HAP-1 (cell line): ENCODE measurements around the gene TMEFF2.

ENCODE experiments used
- DNase-seq, 2 experiments: peaks; one replicate each; pipeline ENCODE4 v3.0.0-alpha.2; 2016 to 2020; ENCODE audit warnings: low spot score in 2 of 2
- H3K27me3 ChIP-seq: fragments of 250-450 bp; sonication (Bioruptor Pico); 2 replicates; pipeline ENCODE4 v1.5.1; 2020; ENCODE audit warnings: low read depth, mild to moderate bottlenecking, moderate library complexity
- H3K36me3 ChIP-seq: fragments of 250-450 bp; sonication (Bioruptor Pico); replicated peaks from 2 replicates; pipeline ENCODE4 v1.5.1; 2020; ENCODE audit warnings: mild to moderate bottlenecking
- H3K4me1 ChIP-seq: fragments of 250-450 bp; sonication (Bioruptor Pico); 2 replicates; pipeline ENCODE4 v1.5.1; 2020; ENCODE audit warnings: mild to moderate bottlenecking
- H3K4me3 ChIP-seq: fragments of 250-450 bp; sonication (Bioruptor Pico); 2 replicates; pipeline ENCODE4 v1.5.1; 2020; ENCODE audit warnings: mild to moderate bottlenecking, moderate library complexity
- H3K9me3 ChIP-seq: fragments of 250-450 bp; sonication (Bioruptor Pico); 2 replicates; pipeline ENCODE4 v1.5.1; 2020; ENCODE audit warnings: mild to moderate bottlenecking, moderate library complexity
- in situ Hi-C: fragments of 300-500 bp; cut with MboI; formaldehyde crosslinking; loops from 3 replicates; pipeline ENCODE4 v1.14.3; 2020; ENCODE audit warnings: low sequenced_read_pairs, inconsistent platforms, mixed read lengths

TMEFF2 gene

DNA sequence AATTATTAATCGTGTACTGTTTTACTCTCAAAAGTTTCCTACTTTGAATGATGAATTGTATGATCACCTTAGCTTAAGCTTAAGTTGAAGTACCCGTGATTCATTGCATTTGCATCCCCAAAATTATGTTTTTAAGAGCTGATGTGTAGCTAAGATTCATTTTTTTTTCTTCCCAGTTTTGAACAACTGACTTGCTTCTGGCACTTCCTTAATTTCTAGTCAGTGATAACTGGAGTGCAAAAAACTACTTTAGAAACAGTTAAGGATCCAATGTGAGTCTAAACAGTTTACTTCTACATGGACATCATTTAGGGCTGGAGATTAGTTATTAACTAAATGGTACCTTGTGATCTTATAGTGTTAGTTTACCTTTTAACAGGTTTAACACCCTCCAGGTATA is 223.9 kb downstream of the TMEFF2 start:
- H3K4me1 ChIP-seq, result no peaks in the 10 kb centered on the region
- H3K27me3 ChIP-seq, result no peaks in the 10 kb centered on the region
- no peak overlapping the region for H3K4me3 ChIP-seq
- no peaks in the 10 kb centered on the region for H3K36me3 ChIP-seq
- no peak for DNase-seq
- no peaks in the 10 kb centered on the region for H3K9me3 ChIP-seq
- in situ Hi-C loops, result no loop called here

DNA sequence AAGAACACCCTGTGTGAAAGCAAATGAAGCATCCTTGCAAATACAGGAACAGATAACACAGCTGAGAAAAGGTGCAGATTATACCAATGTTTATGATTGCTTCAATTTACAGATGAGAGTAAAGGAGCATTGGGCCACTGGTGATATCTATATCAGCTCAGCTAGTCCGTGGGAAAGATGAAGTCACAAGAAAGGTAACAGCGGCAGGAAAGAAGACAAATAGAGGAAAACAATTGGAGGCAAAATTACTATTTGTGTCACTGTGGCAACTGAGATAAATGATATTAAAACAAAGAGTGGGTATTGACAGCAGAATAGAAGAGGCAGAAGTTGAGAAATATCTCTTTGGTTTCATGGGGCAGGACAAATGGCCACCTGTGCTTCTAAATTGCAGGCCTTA is 226.6 kb downstream of the TMEFF2 start:
- Histone ChIP-seq H3K9me3 (no peaks in the 10 kb centered on the region), H3K4me1 (no peaks in the 10 kb centered on the region), H3K4me3 (no peak overlapping the region), H3K27me3 (no peaks in the 10 kb centered on the region), H3K36me3 (no peaks in the 10 kb centered on the region)
- in situ Hi-C loops, result no loop called here
- no peak for DNase-seq

DNA sequence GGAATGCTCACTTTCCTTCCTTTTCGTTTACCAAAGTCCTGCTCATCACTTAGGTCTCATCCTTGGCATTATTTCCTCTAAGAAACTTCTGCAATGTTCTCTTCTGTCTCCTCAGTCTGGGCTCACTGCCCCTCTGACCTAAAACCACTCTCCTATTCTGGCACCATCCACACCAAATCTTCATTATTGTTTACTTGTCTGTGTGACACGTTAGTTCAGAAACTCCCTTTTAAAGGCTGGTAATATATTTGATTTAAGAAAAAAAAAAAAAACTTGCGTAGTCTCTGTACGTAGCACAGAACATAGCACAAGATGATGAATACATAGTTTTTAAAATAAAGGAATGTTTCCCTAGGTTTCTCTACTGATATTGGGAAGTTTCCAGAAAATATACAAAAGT is 229.0 kb downstream of the TMEFF2 start:
- Histone ChIP-seq H3K4me3 (no peak overlapping the region), H3K36me3 (no peaks in the 10 kb centered on the region), H3K4me1 (no peaks in the 10 kb centered on the region), H3K9me3 (no peaks in the 10 kb centered on the region), H3K27me3 (no peaks in the 10 kb centered on the region)
- no peak for DNase-seq
- in situ Hi-C loops, result no loop called here

DNA sequence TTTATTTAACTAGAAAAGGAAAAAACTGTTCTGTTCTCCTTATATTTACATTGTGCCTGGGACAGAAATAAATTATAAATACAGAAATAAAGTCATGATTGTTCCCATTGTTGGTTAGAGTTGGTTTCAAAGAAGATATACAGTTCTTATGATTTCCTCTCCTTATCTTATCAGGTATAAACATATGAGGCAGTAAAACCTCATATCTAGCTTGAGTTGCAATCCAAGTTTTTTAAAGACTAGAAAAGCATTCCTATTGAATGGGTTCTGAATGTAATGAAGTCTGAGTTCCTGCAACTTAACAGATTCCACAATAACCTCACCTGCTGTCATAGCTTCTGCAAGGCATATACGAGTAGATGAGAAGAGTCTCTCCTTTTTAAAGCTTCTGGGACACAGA is 233.2 kb downstream of the TMEFF2 start:
- Histone ChIP-seq H3K9me3 (no peaks in the 10 kb centered on the region), H3K36me3 (no peaks in the 10 kb centered on the region), H3K4me3 (no peak overlapping the region), H3K27me3 (no peaks in the 10 kb centered on the region), H3K4me1 (peaks cover 7% of the 10 kb centered on the region)
- in situ Hi-C loops, result no loop called here
- DNase-seq, result no peak

DNA sequence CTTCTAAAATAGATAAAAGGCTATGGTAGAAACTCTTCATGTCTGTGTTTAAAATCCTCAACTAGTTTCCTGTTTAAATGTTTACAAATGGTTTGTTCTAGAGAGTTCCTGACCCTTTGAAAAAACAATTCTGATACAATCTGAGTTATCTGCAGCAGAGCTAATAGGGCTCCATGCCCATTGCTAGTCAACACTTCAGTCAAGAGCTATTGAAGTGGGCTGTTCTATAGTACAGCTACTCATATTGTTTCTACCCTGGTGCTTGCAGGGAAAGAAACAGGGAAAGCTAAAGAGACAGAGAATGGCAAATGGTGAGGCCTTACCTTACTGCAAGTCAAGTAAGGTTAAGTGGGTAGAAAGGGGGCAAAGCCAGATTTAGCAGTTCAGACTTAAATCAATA is 235.5 kb downstream of the TMEFF2 start:
- DNase-seq, result no peak
- H3K36me3 ChIP-seq, result no peaks in the 10 kb centered on the region
- in situ Hi-C loops, result no loop called here
- H3K9me3 ChIP-seq, result no peaks in the 10 kb centered on the region
- peaks cover 12% of the 10 kb centered on the region for H3K4me1 ChIP-seq
- no peak overlapping the region for H3K4me3 ChIP-seq
- no peaks in the 10 kb centered on the region for H3K27me3 ChIP-seq

DNA sequence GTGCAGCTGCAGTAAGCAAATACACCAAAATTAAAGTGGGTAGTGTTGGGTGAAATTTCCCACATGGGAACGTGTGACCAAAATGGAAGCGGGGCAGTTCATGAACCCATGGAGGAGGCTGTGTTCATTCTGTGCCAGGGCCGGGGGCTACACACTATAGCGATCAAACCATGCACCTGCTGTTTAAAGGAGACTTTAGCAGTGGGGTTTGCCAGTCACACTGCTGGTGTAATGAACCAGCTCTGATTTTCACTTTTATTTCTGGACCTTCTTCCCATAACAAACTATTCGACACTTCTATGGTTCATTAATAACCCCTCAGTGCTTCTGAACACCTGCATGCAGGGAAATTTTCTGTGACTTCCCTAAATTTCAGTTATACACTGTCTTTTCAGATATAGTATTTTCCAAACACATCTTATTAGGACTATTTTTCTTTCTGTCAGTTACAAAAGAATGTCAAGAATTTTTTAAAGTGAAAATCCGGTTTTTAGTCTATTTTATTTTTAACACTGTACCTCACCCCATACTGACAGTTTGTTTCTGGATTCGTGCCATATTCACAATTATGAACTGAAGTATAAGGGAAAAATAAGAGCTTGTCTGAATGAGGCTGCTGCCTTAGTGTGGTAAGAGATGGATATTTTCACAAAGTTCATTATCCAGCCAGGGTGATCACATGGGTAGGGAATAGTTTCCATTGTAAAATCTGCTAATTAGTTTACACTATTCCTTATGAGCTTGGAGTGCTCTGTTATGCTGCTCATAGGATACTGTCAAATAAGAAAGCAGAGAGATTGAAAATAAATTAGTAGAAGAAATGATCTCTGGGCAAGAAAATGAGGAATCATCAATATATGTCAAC is 236.5 kb downstream of the TMEFF2 start:
- in situ Hi-C loops, result no loop called here
- H3K27me3 ChIP-seq, result no peaks in the 10 kb centered on the region
- H3K36me3 ChIP-seq, result no peaks in the 10 kb centered on the region
- no peaks in the 10 kb centered on the region for H3K9me3 ChIP-seq
- H3K4me1 ChIP-seq, result peaks cover 12% of the 10 kb centered on the region
- no peak overlapping the region for H3K4me3 ChIP-seq
- no peak for DNase-seq

DNA sequence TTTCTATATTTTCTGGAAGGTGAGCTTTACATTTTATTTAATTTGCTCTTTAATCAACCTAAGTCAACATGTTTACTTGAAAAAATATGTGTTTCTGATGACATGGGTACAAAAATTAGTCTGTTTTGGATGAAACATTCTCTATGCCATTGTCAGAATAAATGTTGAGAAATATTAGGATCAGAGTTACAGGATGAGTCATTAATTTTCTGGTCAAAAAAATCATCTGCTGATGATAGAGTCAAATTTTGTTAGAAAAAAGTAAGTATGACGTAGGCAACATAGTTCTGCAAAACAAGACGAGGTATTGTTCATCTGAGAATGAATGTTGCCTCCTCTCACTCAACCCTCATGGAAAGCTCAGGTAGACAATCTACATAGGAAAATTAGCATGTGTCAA is 240.3 kb downstream of the TMEFF2 start:
- no peaks in the 10 kb centered on the region for H3K9me3 ChIP-seq
- no peaks in the 10 kb centered on the region for H3K27me3 ChIP-seq
- peaks cover 12% of the 10 kb centered on the region for H3K4me1 ChIP-seq
- H3K36me3 ChIP-seq, result no peaks in the 10 kb centered on the region
- no peak for DNase-seq
- H3K4me3 ChIP-seq, result no peak overlapping the region
- in situ Hi-C loops, result no loop called here

DNA sequence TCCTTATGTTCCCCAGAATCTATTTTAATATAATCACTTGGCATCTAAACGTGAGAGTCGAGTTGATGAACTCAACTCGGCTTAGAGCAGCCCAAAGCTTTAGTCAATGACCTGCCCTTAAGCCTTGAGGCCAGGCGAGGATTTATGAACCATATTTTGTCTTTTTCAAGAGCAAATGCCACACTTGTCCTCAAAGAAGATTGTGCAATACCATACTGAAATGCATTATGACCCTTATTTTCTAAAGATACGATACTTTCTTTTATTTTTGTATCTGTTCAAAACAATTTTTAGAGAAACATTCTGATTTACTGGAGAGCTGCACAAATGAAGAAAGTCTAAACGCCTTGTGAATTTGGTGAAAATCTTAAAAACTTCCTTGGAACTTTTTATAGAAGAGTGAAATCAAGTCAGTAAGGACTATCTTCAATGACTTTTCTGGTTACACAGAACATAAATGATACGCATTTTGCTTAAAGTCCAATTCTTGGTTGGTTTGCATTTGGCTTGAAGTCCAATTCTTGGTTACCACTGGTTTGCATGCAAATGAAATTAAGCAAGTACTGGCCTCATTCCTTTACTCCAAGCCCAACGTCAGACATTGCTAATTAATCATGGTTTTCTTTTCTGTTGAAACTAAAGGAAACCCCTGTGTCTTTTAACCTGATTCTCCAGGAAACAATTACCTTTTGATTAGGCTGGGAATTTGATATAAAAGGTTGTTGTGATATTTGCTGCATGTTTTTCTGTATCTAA is 242.0 kb downstream of the TMEFF2 start:
- no peak overlapping the region for H3K4me3 ChIP-seq
- H3K9me3 ChIP-seq, result no peaks in the 10 kb centered on the region
- in situ Hi-C loops, result no loop called here
- peaks cover 12% of the 10 kb centered on the region for H3K4me1 ChIP-seq
- no peak for DNase-seq
- no peaks in the 10 kb centered on the region for H3K36me3 ChIP-seq
- H3K27me3 ChIP-seq, result no peaks in the 10 kb centered on the region

DNA sequence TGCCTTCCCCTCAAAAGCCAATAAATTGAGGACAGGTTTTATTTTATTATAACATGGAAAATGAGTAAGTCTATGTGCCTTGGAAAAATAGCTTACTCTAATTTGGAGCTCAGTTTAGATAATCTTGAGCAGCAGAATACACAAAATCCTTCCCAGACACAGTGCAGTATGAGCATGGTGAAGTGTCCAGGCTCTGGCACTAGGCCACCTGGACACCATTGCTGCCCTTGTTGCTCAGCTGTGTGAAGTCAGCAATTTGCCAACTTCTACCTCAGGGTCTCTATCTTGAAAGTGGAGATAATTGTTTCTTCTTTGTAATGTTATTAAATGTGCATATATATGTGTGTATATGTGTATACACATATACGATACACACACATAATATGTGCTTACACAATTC is 242.9 kb downstream of the TMEFF2 start:
- no peaks in the 10 kb centered on the region for H3K36me3 ChIP-seq
- no peak overlapping the region for H3K4me3 ChIP-seq
- H3K4me1 ChIP-seq, result peaks cover 8% of the 10 kb centered on the region
- no peaks in the 10 kb centered on the region for H3K9me3 ChIP-seq
- H3K27me3 ChIP-seq, result no peaks in the 10 kb centered on the region
- in situ Hi-C loops, result no loop called here
- no peak for DNase-seq

DNA sequence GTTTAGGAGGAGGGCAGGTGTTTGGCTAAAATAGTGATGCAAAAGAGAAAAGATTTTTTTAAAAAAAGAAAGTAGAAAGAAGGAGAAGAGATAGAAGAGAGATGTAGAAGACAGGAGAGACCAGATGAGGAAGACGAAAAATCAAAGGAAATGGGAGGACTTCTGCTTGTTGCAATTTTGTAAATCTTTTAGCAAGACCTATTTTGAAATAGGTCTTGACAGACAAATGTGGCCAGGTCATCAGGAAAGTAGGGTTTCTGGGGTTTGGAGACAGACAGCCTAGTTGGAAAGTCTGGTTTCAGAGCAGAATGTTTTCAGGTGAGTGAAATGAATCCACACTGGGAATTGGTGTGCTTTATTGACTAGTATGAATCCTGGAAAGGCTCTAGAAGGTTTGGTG is 243.4 kb downstream of the TMEFF2 start:
- in situ Hi-C loops, result no loop called here
- Histone ChIP-seq H3K36me3 (no peaks in the 10 kb centered on the region), H3K4me1 (peaks cover 3% of the 10 kb centered on the region), H3K4me3 (no peak overlapping the region), H3K27me3 (no peaks in the 10 kb centered on the region), H3K9me3 (no peaks in the 10 kb centered on the region)
- DNase-seq, result no peak

DNA sequence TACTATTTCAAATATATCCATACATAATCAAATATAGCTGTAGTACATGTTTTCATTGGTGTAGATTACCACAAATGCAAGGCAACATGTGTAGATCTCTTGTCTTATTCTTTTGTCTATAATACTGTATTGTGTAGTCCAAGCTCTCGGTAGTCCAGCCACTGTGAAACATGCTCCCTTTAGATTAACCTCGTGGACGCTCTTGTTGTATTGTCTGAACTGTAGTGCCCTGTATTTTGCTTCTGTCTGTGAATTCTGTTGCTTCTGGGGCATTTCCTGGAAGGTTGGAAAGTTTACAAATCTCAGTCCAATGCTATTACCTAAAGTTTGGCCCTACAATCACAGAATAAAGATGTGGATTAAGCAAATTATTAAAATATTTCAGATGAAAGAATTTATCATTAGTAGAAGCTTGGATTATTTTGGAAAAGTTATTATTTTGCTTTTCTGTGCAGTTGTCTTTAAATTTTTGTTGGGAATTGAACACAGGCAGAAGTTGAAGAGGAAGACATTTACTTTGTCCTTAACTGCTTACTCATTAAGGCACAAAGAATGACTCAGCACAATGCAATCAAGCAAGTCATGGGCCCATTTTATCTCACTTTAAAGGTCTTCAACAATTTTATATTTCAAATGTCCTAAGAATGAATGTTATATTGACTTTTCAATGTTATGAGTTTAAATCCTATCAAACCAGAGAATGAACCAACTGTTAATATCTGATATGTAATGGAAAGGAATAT is 244.4 kb downstream of the TMEFF2 start:
- Histone ChIP-seq H3K36me3 (no peaks in the 10 kb centered on the region), H3K4me3 (no peak overlapping the region), H3K4me1 (no peaks in the 10 kb centered on the region), H3K27me3 (no peaks in the 10 kb centered on the region), H3K9me3 (no peaks in the 10 kb centered on the region)
- DNase-seq, result no peak
- in situ Hi-C loops, result no loop called here

DNA sequence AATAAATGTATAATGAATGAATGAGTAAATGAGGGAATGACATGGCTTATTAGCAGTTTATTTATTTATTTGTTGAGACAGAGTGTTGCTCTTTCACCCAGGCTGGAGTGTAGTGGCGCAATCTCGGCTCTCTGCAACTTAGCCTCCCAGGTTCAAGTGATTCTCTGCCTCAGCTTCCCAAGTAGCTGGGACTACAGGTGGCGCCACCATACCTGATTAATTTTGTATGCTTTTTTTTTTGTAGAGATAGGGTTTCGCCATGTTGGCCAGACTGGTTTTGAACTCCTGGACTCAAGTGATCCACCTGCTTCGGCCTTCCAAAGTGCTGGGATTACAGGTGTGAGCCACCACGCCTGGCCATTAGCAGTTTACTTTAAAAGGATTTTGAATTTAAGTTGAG is 247.5 kb downstream of the TMEFF2 start:
- in situ Hi-C loops, result no loop called here
- Histone ChIP-seq H3K4me1 (peaks cover 2% of the 10 kb centered on the region; the same call in 1 of the 2 replicates), H3K36me3 (no peaks in the 10 kb centered on the region), H3K4me3 (no peak overlapping the region), H3K9me3 (no peaks in the 10 kb centered on the region), H3K27me3 (no peaks in the 10 kb centered on the region)
- DNase-seq, result no peak

DNA sequence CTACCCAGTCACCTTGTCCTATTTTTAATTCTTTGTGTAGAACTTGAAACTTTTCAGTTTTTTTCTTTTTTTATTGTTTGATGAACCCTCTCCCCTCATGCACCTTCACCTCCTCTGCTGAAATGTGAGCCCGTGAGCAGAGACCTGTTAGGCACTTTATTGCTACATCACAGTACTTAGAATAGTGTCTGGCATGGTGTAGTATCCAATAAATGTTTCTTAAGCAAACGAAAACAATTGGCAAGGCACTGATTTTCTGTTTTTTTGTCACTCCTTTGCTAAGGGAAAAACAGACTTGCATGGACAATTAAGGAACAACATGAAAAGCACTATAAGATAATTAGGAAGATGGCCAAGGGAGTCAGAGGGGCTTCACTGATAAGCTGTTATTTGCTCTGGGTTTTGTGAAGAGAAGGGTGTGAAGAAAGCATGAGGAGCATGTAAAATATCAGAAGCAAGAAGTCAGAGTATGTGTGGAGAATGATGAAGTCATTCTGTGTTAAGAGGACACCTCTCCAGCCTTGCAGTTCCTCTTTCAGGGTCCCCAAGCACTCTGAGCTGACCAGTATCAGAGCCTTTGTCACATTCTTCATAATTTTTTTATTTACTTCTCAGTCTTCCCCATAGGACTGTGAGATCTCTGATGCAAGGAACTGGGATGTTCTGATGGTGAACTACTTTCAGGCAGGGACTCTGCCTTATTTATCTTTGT is 248.1 kb downstream of the TMEFF2 start:
- Histone ChIP-seq H3K36me3 (no peaks in the 10 kb centered on the region), H3K9me3 (no peaks in the 10 kb centered on the region), H3K4me1 (peaks cover 7% of the 10 kb centered on the region; the same call in 1 of the 2 replicates), H3K4me3 (no peak overlapping the region), H3K27me3 (no peaks in the 10 kb centered on the region)
- DNase-seq, result no peak
- in situ Hi-C loops, result no loop called here
